Measurements from ENCODE around the gene ALK. TPM values are rescaled to one million over a fixed set of nuclear protein-coding genes. Genes with fewer than 3 reads are reported as not detected.

Gene ALK
- total and polyA plus RNA-seq, 7 donors = 0.31 to 2.9 (median 1.2) TPM; not detected in 1

DNA sequence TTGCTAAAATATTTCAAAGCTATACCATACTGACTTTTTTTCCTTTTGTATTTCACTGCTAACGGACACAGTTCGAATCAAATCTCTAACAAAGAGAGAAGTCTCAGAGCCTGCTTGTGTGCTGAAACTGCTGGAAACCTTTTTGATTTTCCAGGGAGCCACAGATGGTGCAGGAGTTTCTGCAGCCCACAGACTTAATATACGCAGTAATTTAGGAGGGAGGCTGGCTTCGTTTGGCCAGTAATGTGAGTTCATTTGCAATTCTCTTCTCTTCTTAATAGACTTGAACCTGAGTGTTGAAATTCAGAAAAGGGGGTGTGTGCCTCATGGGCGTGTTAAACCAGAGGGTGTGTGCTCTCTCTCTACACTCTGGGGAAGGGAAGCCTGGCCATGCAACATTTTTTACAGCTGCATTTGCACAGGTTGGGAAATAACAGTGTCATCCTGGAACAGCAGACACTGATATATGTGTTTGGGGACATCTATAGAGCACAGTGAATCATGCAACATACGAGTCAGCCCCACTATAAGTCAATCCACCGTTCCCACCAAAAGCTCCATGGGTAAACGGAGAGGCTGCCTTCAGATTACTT lies 473.2 kb downstream of the ALK start:
- no peak overlapping the region for H3K4me3 ChIP-seq
- DNase-seq = no peak
- no peaks in the 10 kb centered on the region for H3K36me3 ChIP-seq
- no peaks in the 10 kb centered on the region for H3K4me1 ChIP-seq
- no peaks in the 10 kb centered on the region for H3K9me3 ChIP-seq
- 48 to 66% methylated on average over 8 of the region's 8 CpGs for WGBS, 2 donors
- TF ChIP-seq EP300 (IDR thresholded peaks at IDR 0.05) = no peak
- no peak for TF ChIP-seq CTCF (IDR thresholded peaks at IDR 0.05)
- no peak for TF ChIP-seq POLR2A (IDR thresholded peaks at IDR 0.05)
- no peak for TF ChIP-seq POLR2AphosphoS5 (IDR thresholded peaks at IDR 0.05)
- H3K27me3 ChIP-seq = no peaks in the 10 kb centered on the region
- H3K27ac ChIP-seq = no peak overlapping the region
- intact Hi-C loops (cut with DNase I) = no loop called here

GRCh38 chr2:29447513-29447912 lies 473.9 kb downstream of the ALK start:
- Histone ChIP-seq H3K4me3 (no peak overlapping the region), H3K27ac (no peak overlapping the region), H3K9me3 (no peaks in the 10 kb centered on the region), H3K4me1 (no peaks in the 10 kb centered on the region), H3K36me3 (no peaks in the 10 kb centered on the region), H3K27me3 (no peaks in the 10 kb centered on the region)
- intact Hi-C loops (cut with DNase I) = no loop called here
- 81 to 87% methylated on average over 4 of the region's 4 CpGs for WGBS, 2 donors
- DNase-seq = no peak
- TF ChIP-seq POLR2AphosphoS5 (IDR thresholded peaks at IDR 0.05) (no peak), CTCF (IDR thresholded peaks at IDR 0.05) (no peak), EP300 (IDR thresholded peaks at IDR 0.05) (no peak), POLR2A (IDR thresholded peaks at IDR 0.05) (no peak)

GRCh38 chr2:29446847-29447246 lies 474.5 kb downstream of the ALK start:
- intact Hi-C loops (cut with DNase I) = no loop called here
- DNase-seq = no peak
- no peak overlapping the region for H3K27ac ChIP-seq
- no peak overlapping the region for H3K4me3 ChIP-seq
- H3K9me3 ChIP-seq = no peaks in the 10 kb centered on the region
- H3K36me3 ChIP-seq = no peaks in the 10 kb centered on the region
- H3K27me3 ChIP-seq = no peaks in the 10 kb centered on the region
- TF ChIP-seq POLR2A (IDR thresholded peaks at IDR 0.05) (no peak), POLR2AphosphoS5 (IDR thresholded peaks at IDR 0.05) (no peak), CTCF (IDR thresholded peaks at IDR 0.05) (no peak), EP300 (IDR thresholded peaks at IDR 0.05) (no peak)
- H3K4me1 ChIP-seq = no peaks in the 10 kb centered on the region
- 71 to 73% methylated on average over 4 of the region's 4 CpGs for WGBS, 2 donors

DNA sequence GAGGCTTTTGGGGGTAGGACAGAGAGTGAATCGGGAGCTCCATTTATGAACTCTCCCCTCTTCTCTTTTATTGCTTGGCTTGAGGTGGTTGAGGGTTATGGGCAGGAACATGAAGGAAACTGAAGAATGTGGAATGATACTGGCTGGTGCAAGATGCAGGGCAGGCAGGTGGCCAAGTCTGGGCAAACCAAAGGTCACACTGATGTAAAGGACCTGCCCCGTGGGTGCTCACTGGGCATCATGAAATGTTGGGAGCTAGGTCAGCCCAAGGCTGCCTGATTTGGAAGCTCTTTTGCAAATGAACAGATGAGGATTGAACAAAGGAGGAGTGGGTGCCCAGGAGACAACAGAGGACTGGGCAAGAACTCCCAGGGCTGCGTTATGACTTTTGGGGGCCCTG lies 477.2 kb downstream of the ALK start:
- TF ChIP-seq POLR2A (IDR thresholded peaks at IDR 0.05) (no peak), EP300 (IDR thresholded peaks at IDR 0.05) (no peak), POLR2AphosphoS5 (IDR thresholded peaks at IDR 0.05) (no peak), CTCF (IDR thresholded peaks at IDR 0.05) (no peak)
- no peaks in the 10 kb centered on the region for H3K9me3 ChIP-seq
- H3K4me1 ChIP-seq = no peaks in the 10 kb centered on the region
- WGBS, 2 donors = 52 to 80% methylated on average over 3 of the region's 3 CpGs
- no peaks in the 10 kb centered on the region for H3K36me3 ChIP-seq
- intact Hi-C loops (cut with DNase I) = no loop called here
- H3K27me3 ChIP-seq = no peaks in the 10 kb centered on the region
- no peak overlapping the region for H3K4me3 ChIP-seq
- H3K27ac ChIP-seq = no peak overlapping the region
- DNase-seq = no peak

GRCh38 chr2:29443627-29444026 lies 477.8 kb downstream of the ALK start:
- Histone ChIP-seq H3K9me3 (no peaks in the 10 kb centered on the region), H3K36me3 (no peaks in the 10 kb centered on the region), H3K27me3 (no peaks in the 10 kb centered on the region), H3K4me1 (no peaks in the 10 kb centered on the region), H3K27ac (no peak overlapping the region), H3K4me3 (no peak overlapping the region)
- TF ChIP-seq CTCF (IDR thresholded peaks at IDR 0.05) (no peak), POLR2A (IDR thresholded peaks at IDR 0.05) (no peak), EP300 (IDR thresholded peaks at IDR 0.05) (no peak), POLR2AphosphoS5 (IDR thresholded peaks at IDR 0.05) (no peak)
- intact Hi-C loops (cut with DNase I) = no loop called here
- DNase-seq = no peak
- WGBS, 2 donors = 47 to 49% methylated on average over 4 of the region's 4 CpGs

Measured in sigmoid colon (tissue), 7 donors.